ENCODE data around the gene PSD2.

The PSD2 gene

GRCh38 chr5:139795074-139796001 is at the start of gene PSD2:
TSS of gene PSD2 (plus strand) at chr5:139795808. CDS start at chr5:139809441, 13,633 bp downstream.
- in situ Hi-C loops (cut with HindIII; ENCODE audit: low sequenced_read_pairs), result loop anchor here (25.0 kb wide), 1 partner anchor 167 kb away; no protein-coding TSS in a partner anchor
- no peak for DNase-seq (ENCODE audit: low read depth)

GRCh38 chr5:139746691-139747582 is 48.7 kb upstream of the PSD2 start:
- DNase-seq (ENCODE audit: low read depth), result no peak
- in situ Hi-C loops (cut with HindIII; ENCODE audit: low sequenced_read_pairs), result loop anchor here (5.0 kb wide), 1 partner anchor 100 kb away; the partner anchor contains the start of gene CXXC5

More at GRCh38 chr5:139795074-139796001, at the start of gene PSD2:
- TF ChIP-seq CTCF (IDR thresholded peaks at IDR 0.05; ENCODE audit: low read depth, low read length, missing control alignments), result no peak
- peak within 1 kb of the TSS; percentile 10 for H3K4me3 ChIP-seq (ENCODE audit: low read depth, low read length)

GRCh38 chr5:139747583-139748504 is 47.8 kb upstream of the PSD2 start:
- no peak for TF ChIP-seq CTCF (IDR thresholded peaks at IDR 0.05; ENCODE audit: low read depth, low read length, missing control alignments)

More at GRCh38 chr5:139746691-139747582, 48.7 kb upstream of the PSD2 start:
- H3K4me3 ChIP-seq (ENCODE audit: low read depth, low read length), result peak overlapping the region; percentile 4
- no peak for TF ChIP-seq CTCF (IDR thresholded peaks at IDR 0.05; ENCODE audit: low read depth, low read length, missing control alignments)

GRCh38 chr5:139748505-139748826 is 47.1 kb upstream of the PSD2 start:
- no peak overlapping the region for H3K4me3 ChIP-seq (ENCODE audit: low read depth, low read length)
- DNase-seq (ENCODE audit: low read depth), result no peak
- in situ Hi-C loops (cut with HindIII; ENCODE audit: low sequenced_read_pairs), result loop anchor here (5.0 kb wide), 1 partner anchor 101 kb away; the partner anchor contains the start of gene CXXC5
- no peak for TF ChIP-seq CTCF (IDR thresholded peaks at IDR 0.05; ENCODE audit: low read depth, low read length, missing control alignments)

More at GRCh38 chr5:139747583-139748504, 47.8 kb upstream of the PSD2 start:
- DNase-seq (ENCODE audit: low read depth), result no peak
- in situ Hi-C loops (cut with HindIII; ENCODE audit: low sequenced_read_pairs), result loop anchor here (5.0 kb wide), 1 partner anchor 101 kb away; the partner anchor contains the start of gene CXXC5
- H3K4me3 ChIP-seq (ENCODE audit: low read depth, low read length), result peak overlapping the region; percentile 4

- no peak overlapping the region for H3K4me3 ChIP-seq (ENCODE audit: low read depth, low read length)
- no peak for DNase-seq (ENCODE audit: low read depth)
These were observed 46.4 kb upstream of the PSD2 start for GRCh38 chr5:139749242-139749641.

More at GRCh38 chr5:139749242-139749641, 46.4 kb upstream of the PSD2 start:
- no peak for TF ChIP-seq CTCF (IDR thresholded peaks at IDR 0.05; ENCODE audit: low read depth, low read length, missing control alignments)
- in situ Hi-C loops (cut with HindIII; ENCODE audit: low sequenced_read_pairs), result loop anchor here (5.0 kb wide), 1 partner anchor 102 kb away; the partner anchor contains the start of gene CXXC5

Data from astrocyte of the cerebellum (primary cell).